ENCODE data around the gene OAS2. TPM values are rescaled to one million over a fixed set of nuclear protein-coding genes. Genes with fewer than 3 reads are reported as not detected.

OAS2 gene
- total and polyA plus RNA-seq, 12 donors = 3.3 to 24.2 (median 8.4) TPM

- Histone ChIP-seq H3K36me3 (peaks cover 0 to 4% (median 0%) of the 10 kb centered on the region in 9 donors), H3K27ac (no peak overlapping the region), H3K9me3 (peaks cover 0 to under 1% (median 0%) of the 10 kb centered on the region in 11 donors), H3K27me3 (peaks cover 0 to 13% (median 0%) of the 10 kb centered on the region in 7 donors), H3K4me3 (no peak overlapping the region), H3K4me1 (peaks cover 0 to 6% (median 0%) of the 10 kb centered on the region in 9 donors)
- DNase-seq (no peak), ATAC-seq (no peak)
- intact Hi-C loops (cut with DNase I) = no loop called here
- WGBS, 2 donors = 71% methylated on average over 5 of the region's 5 CpGs
- no peak for TF ChIP-seq CTCF (IDR thresholded peaks at IDR 0.05)
Measured at GRCh38 chr12:113016796-113017195, 38.5 kb downstream of the OAS2 start.

GRCh38 chr12:113019025-113019424, 40.7 kb downstream of the OAS2 start:
- WGBS, 2 donors = 16 to 33% methylated on average over 4 of the region's 4 CpGs
- DNase-seq = no peak
- peaks cover 0 to 20% (median 3%) of the 10 kb centered on the region in 7 donors for H3K27me3 ChIP-seq
- no peaks in the 10 kb centered on the region for H3K9me3 ChIP-seq
- no peak overlapping the region for H3K4me3 ChIP-seq
- no peaks in the 10 kb centered on the region for H3K36me3 ChIP-seq
- no peak for TF ChIP-seq CTCF (IDR thresholded peaks at IDR 0.05)
- H3K4me1 ChIP-seq = peaks cover 0 to 6% (median 0%) of the 10 kb centered on the region in 9 donors
- ATAC-seq = no peak
- H3K27ac ChIP-seq = no peak overlapping the region
- intact Hi-C loops (cut with DNase I) = no loop called here

GRCh38 chr12:113021500-113021899, 43.2 kb downstream of the OAS2 start:
- Histone ChIP-seq H3K4me1 (peaks cover 0 to 6% (median 0%) of the 10 kb centered on the region in 9 donors), H3K36me3 (no peaks in the 10 kb centered on the region), H3K4me3 (no peak overlapping the region), H3K27me3 (peaks cover 0 to 15% (median 3%) of the 10 kb centered on the region in 7 donors), H3K27ac (no peak overlapping the region), H3K9me3 (no peaks in the 10 kb centered on the region)
- no peak for ATAC-seq
- no peak for TF ChIP-seq CTCF (IDR thresholded peaks at IDR 0.05)
- DNase-seq = no peak
- WGBS, 2 donors = 77 to 86% methylated on average over 1 of the region's 1 CpG
- intact Hi-C loops (cut with DNase I) = loop anchor here in 1 of 10 donors (10.0 kb wide), 1 partner anchor 127 kb away; no protein-coding TSS in a partner anchor

- Histone ChIP-seq H3K36me3 (no peaks in the 10 kb centered on the region), H3K4me3 (no peak overlapping the region), H3K27ac (no peak overlapping the region), H3K4me1 (peaks cover 0 to 6% (median 0%) of the 10 kb centered on the region in 9 donors), H3K9me3 (no peaks in the 10 kb centered on the region), H3K27me3 (peaks cover 0 to 20% (median 6%) of the 10 kb centered on the region in 7 donors)
- WGBS, 2 donors = 88 to 91% methylated on average over 3 of the region's 3 CpGs
- ATAC-seq = no peak
- intact Hi-C loops (cut with DNase I) = loop anchor here in 1 of 10 donors (10.0 kb wide), 1 partner anchor 128 kb away; no protein-coding TSS in a partner anchor
- DNase-seq = no peak
- no peak for TF ChIP-seq CTCF (IDR thresholded peaks at IDR 0.05)
Measured at GRCh38 chr12:113022563-113023297, 44.4 kb downstream of the OAS2 start.
